Right cardiac atrium (tissue), 5 donors: ENCODE results near the gene COX7B. TPM values are rescaled to one million over a fixed set of nuclear protein-coding genes. Genes with fewer than 3 reads are reported as not detected.
A peak's percentile ranks its signal among the peaks of the same experiment; 100 is the strongest.
"Not testable (repeated sequence)": the region's sequence is repeated elsewhere in the genome, so short reads cannot be mapped to it uniquely, and the experiment has no call there.

ENCODE experiments used
- ATAC-seq, 2 donors: fragments of 200-7000 bp; cut with Tn5 transposase; one replicate each; pipeline versions ENCODE4 v1.8.0 to v1.9.1; 2020; ENCODE audit warnings: moderate library complexity in 2 of 2, mild to moderate bottlenecking in 1 of 2
- DNase-seq, 3 donors: peaks; one replicate each; pipeline ENCODE4 v3.0.0-alpha.2; 2020
- H3K27ac ChIP-seq: one replicate; pipeline ENCODE4 v1.5.1; 2013; ENCODE audit warnings: mild to moderate bottlenecking, low read length, control low read depth, moderate library complexity
- H3K27me3 ChIP-seq: one replicate; pipeline ENCODE4 v1.6.1; 2013; ENCODE audit not compliant: control insufficient read depth, insufficient read depth
- H3K4me1 ChIP-seq: one replicate; pipeline ENCODE4 v1.6.1; 2013; ENCODE audit warnings: low read length; ENCODE audit not compliant: control insufficient read depth, insufficient read depth
- H3K4me3 ChIP-seq: one replicate; pipeline ENCODE4 v1.5.1; 2013; ENCODE audit warnings: low read length, control low read depth
- H3K9me3 ChIP-seq: one replicate; pipeline ENCODE4 v1.6.1; 2013; ENCODE audit warnings: low read length; ENCODE audit not compliant: control insufficient read depth
- WGBS: extraction: QIAGEN DNeasy Blood & Tissue Kit; methylation state at CpG from one replicate; pipeline ENCODE4 v1.1.7; 2013; 5-methylcytosine and 5-hydroxymethylcytosine counted together
- intact Hi-C, 4 donors: fragments of 100-400 bp; cut with DNase I; formaldehyde crosslinking; loops; one replicate each; pipeline versions ENCODE4 v1.11.0 to v1.14.0; 2022 to 2023
- long read RNA-seq, 4 donors: library from polyadenylated mRNA; unstranded; transcript quantifications; one replicate each; pipeline ENCODE4 v2.0.0, GENCODE V29; 2020 to 2021
- polyA plus RNA-seq: library from polyadenylated mRNA; stranded (reverse); fragments of 200-250 nt; gene quantifications from one replicate; pipeline ENCODE4 v1.2.3, GENCODE V29; 2013
- total RNA-seq, 4 donors: library from RNA; stranded (reverse); fragmentation: NEBNext Ultra II Directional; extraction: Animal tissue kit (Norgen Biotek cat#: 25700); gene quantifications; one replicate each; pipeline ENCODE4 v1.2.1, GENCODE V29; 2021
- donor health status: healthy with polysubstance abuse.
- donor health status: DM: no; HTN: yes; CAD: no.
- donor health status: DM: no; HTN: no; CAD: no.
- donor health status: DM: no; HTN: yes; CAD: no; lungs with severe emphysema.
- donor health status: DM: yes; HTN: yes; CAD: no.

COX7B gene
- 1,000 to 10,000 TPM; 1,046 to 1,477 (median 1,227) TPM for total RNA-seq
- 5,401 TPM for polyA plus RNA-seq
- long read RNA-seq, donor 1, transcript COX7B-203 (3 exons, 2,471 nt) = major isoform, 153 of 155 reads
- long read RNA-seq, donor 1, partial matches to known transcripts = 1 of 155 reads
- long read RNA-seq, donor 1, other reads (novel, unspliced or antisense) = 1 of 155 reads
- long read RNA-seq, donor 2, transcript COX7B-203 (3 exons, 2,471 nt) = major isoform, 322 of 336 reads
- long read RNA-seq, donor 2, partial matches to known transcripts = 4 of 336 reads
- long read RNA-seq, donor 2, other reads (novel, unspliced or antisense) = 8 of 336 reads
- long read RNA-seq, donor 3, transcript COX7B-203 (3 exons, 2,471 nt) = major isoform, 111 of 133 reads
- long read RNA-seq, donor 3, partial matches to known transcripts = 5 of 133 reads
- long read RNA-seq, donor 3, other reads (novel, unspliced or antisense) = 15 of 133 reads
- long read RNA-seq, donor 4, transcript COX7B-203 (3 exons, 2,471 nt) = major isoform, 152 of 161 reads
- long read RNA-seq, donor 4, partial matches to known transcripts = 6 of 161 reads
- long read RNA-seq, donor 4, other reads (novel, unspliced or antisense) = 2 of 161 reads

GRCh38 chrX:77899081-77899828 lies at the start of gene COX7B:
TSS of gene COX7B (plus strand) at chrX:77899468. CDS start at chrX:77899554, 86 bp downstream.
- Histone ChIP-seq H3K27ac (peak within 1 kb of the TSS; percentile 95), H3K4me3 (peak within 1 kb of the TSS; percentile 98), H3K9me3 (no peaks in the 10 kb centered on the region), H3K4me1 (no peaks in the 10 kb centered on the region), H3K27me3 (no peaks in the 10 kb centered on the region)
- WGBS = under 1% methylated on average over 28 of the region's 28 CpGs
- intact Hi-C loops = loop anchor here in 1 of 4 donors (10.0 kb wide), 1 partner anchor 114 kb away; the partner anchor contains the start of gene ATRX
- ATAC-seq (peak; percentile 85 to 88), DNase-seq (peak in 2 of 3 donors; percentile 41 to 59)

- H3K9me3 ChIP-seq = no peaks in the 10 kb centered on the region
- H3K27me3 ChIP-seq = no peaks in the 10 kb centered on the region
- H3K27ac ChIP-seq = no peak overlapping the region
- WGBS = 74% methylated on average over 8 of the region's 8 CpGs
- H3K4me1 ChIP-seq = no peaks in the 10 kb centered on the region
- H3K4me3 ChIP-seq = no peak overlapping the region
- intact Hi-C loops = loop anchor here in 1 of 4 donors (10.0 kb wide), 1 partner anchor 91 kb away; the partner anchor contains the start of gene ATRX
- DNase-seq = no peak
- ATAC-seq = no peak
These were observed 23.9 kb upstream of the COX7B start for GRCh38 chrX:77875372-77875771.

- DNase-seq, H3K4me1 ChIP-seq, H3K9me3 ChIP-seq, H3K4me3 ChIP-seq, ATAC-seq, intact Hi-C loops, H3K27ac ChIP-seq, H3K27me3 ChIP-seq: not testable (repeated sequence)
- 91% methylated on average over 4 of the region's 4 CpGs for WGBS
These were observed 17.9 kb upstream of the COX7B start for GRCh38 chrX:77881418-77881817.

- ATAC-seq (no peak), DNase-seq (no peak)
- 95% methylated on average over 2 of the region's 2 CpGs for WGBS
- Histone ChIP-seq H3K27me3 (no peaks in the 10 kb centered on the region), H3K4me3 (no peak overlapping the region), H3K27ac (no peak overlapping the region), H3K9me3 (no peaks in the 10 kb centered on the region), H3K4me1 (no peaks in the 10 kb centered on the region)
- intact Hi-C loops = loop anchor here in 1 of 4 donors (10.0 kb wide), 1 partner anchor 108 kb away; the partner anchor contains the start of gene ATRX
These were observed 6.4 kb upstream of the COX7B start for GRCh38 chrX:77892887-77893286.

- intact Hi-C loops = loop anchor here in 1 of 4 donors (10.0 kb wide), 1 partner anchor 109 kb away; the partner anchor contains the start of gene ATRX
- no peak overlapping the region for H3K27ac ChIP-seq
These were observed 5.6 kb upstream of the COX7B start for GRCh38 chrX:77893713-77894112.

DNA sequence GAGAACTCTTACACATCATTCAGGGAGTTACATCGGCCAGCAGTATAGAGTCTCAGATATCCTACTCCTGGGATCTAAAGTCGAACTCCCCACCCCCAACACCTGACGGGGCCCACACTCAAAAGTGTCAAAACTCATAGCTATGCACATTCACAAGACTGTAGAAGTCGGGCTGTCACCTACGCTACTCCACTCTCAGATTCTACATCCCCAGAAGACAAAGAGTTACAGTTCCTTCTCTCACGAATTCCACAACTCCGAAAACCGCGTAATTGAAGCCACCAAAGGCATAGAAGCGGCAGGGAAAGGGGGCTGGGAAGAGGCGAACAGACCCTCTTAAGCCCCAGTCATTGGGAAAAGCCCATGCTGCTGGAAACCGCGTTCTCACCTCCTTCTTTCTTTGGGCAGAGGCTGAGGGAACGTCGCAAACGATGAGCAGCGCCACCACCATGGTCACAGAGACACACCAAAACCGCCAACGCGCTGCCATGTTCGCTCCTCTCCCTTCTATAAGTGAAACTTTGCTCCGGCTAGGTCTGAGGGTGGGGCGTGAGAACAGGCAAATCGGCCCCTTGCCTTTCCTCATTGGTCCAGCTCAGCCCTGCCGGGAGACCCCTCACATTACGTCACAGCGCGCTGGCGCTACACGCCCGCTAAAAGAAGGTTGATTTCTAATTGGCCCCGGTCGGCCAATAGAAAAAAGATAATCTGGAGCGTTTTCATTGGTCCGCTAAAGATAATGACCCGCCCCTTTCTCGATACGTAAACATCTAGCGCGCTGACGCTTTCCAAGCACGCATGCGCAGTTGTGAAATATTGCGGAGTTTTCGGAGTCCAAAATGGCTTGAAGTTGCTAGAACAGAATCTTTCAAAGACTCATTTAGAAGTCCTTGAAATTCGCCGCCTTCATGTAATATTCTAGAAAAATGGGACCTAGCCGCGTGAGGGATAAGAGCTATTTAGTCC lies 4.1 kb upstream of the COX7B start, which contains the start of gene MAGT1:
Gene MAGT1 (minus strand): TSS at position 515 of the 966 bp plus-strand sequence. CDS start 25 bp downstream, at position 490.
- ATAC-seq (peak; percentile 97 to 99), DNase-seq (peak; percentile 92 to 96 (median 96))
- H3K4me1 ChIP-seq = no peaks in the 10 kb centered on the region
- no peaks in the 10 kb centered on the region for H3K27me3 ChIP-seq
- intact Hi-C loops = loop anchor here in 1 of 4 donors (10.0 kb wide), 1 partner anchor 110 kb away; the partner anchor contains the start of gene ATRX
- no peaks in the 10 kb centered on the region for H3K9me3 ChIP-seq
- peak within 1 kb of the TSS; percentile 97 for H3K27ac ChIP-seq
- WGBS = under 1% methylated on average over 49 of the region's 49 CpGs
- H3K4me3 ChIP-seq = peak within 1 kb of the TSS; percentile 87

More at GRCh38 chrX:77893713-77894112, 5.6 kb upstream of the COX7B start:
- Histone ChIP-seq H3K4me1 (no peaks in the 10 kb centered on the region), H3K9me3 (no peaks in the 10 kb centered on the region), H3K4me3 (no peak overlapping the region), H3K27me3 (no peaks in the 10 kb centered on the region)
- 75% methylated on average over 10 of the region's 10 CpGs for WGBS
- ATAC-seq = no peak
- no peak for DNase-seq

- Histone ChIP-seq H3K4me1 (no peaks in the 10 kb centered on the region), H3K9me3 (no peaks in the 10 kb centered on the region), H3K4me3 (peak overlapping the region; percentile 98), H3K27ac (no peak overlapping the region), H3K27me3 (no peaks in the 10 kb centered on the region)
- ATAC-seq (no peak), DNase-seq (no peak)
- intact Hi-C loops = no loop called here
- 69% methylated on average over 1 of the region's 1 CpG for WGBS
These were observed 1.4 kb downstream of the COX7B start for GRCh38 chrX:77900688-77901087.

- DNase-seq = no peak
- WGBS = 77% methylated on average over 5 of the region's 5 CpGs
- Histone ChIP-seq H3K27ac (no peak overlapping the region), H3K27me3 (no peaks in the 10 kb centered on the region), H3K4me3 (peak overlapping the region; percentile 98), H3K4me1 (no peaks in the 10 kb centered on the region), H3K9me3 (no peaks in the 10 kb centered on the region)
- no peak for ATAC-seq
- intact Hi-C loops = no loop called here
These were observed 2.2 kb downstream of the COX7B start for GRCh38 chrX:77901506-77901905.

DNA sequence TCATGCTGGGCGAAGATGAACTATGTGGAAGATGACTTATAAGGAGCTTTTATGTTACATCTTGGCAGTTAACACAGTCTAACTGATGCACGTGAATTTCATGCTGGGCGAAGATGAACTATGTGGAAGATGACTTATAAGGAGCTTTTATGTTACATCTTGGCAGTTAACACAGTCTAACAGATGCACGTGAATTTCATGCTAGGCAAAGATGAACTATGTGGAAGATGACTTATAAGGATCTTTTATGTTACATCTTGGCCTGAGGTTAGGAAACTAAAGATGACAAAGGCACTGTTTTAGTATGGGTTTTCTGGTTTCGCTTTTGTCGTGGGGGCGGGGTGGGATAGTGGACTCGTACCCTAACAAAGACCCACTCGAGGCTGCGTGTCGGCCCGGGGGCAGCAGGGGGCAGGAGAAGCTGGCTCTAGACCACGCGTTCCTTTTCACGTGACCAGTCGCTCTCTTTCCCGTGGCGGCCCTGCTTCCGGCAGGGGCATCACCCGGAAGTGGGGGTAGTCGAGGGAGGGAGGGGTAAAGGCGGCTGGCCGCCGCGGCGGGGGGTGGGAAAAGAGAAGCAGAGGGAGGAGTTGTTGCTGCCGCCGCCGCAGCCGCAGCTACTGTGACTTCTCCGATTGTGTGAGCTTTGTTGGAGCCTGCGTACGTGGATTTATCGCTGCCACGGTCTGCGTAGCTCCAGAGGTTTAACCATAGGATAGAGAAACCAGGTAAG lies 11.0 kb downstream of the COX7B start, which contains the start of gene ATP7A:
Gene ATP7A (plus strand): TSS at position 586 of the 733 bp plus-strand sequence. CDS start 60,949 bp downstream, outside the sequence.
- 1% methylated on average over 35 of the region's 36 CpGs for WGBS
- H3K9me3 ChIP-seq = no peaks in the 10 kb centered on the region
- H3K27ac ChIP-seq = peak within 1 kb of the TSS; percentile 95
- peak within 1 kb of the TSS; percentile 96 for H3K4me3 ChIP-seq
- intact Hi-C loops = loop anchor here in 1 of 4 donors (10.0 kb wide), 1 partner anchor 115 kb away; no protein-coding TSS in a partner anchor
- H3K4me1 ChIP-seq = no peaks in the 10 kb centered on the region
- H3K27me3 ChIP-seq = no peaks in the 10 kb centered on the region
- DNase-seq = peak; percentile 89 to 95 (median 94)
- ATAC-seq = peak; percentile 98
